HL-60/S4 treated with phorbol 12-myristate 13-acetate at 8.2 ng/mL for 4 days and 3 days (cell line): ENCODE results near the gene NNT.
"Not testable (repeated sequence)": the region's sequence is repeated elsewhere in the genome, so short reads cannot be mapped to it uniquely, and the experiment has no call there.

Experiments
- in situ Hi-C: fragments of 300-500 bp; cut with MboI; formaldehyde crosslinking; loops from 2 replicates; pipeline ENCODE4 v1.15.0; 2022; ENCODE audit warnings: low sequenced_read_pairs

NNT gene

DNA sequence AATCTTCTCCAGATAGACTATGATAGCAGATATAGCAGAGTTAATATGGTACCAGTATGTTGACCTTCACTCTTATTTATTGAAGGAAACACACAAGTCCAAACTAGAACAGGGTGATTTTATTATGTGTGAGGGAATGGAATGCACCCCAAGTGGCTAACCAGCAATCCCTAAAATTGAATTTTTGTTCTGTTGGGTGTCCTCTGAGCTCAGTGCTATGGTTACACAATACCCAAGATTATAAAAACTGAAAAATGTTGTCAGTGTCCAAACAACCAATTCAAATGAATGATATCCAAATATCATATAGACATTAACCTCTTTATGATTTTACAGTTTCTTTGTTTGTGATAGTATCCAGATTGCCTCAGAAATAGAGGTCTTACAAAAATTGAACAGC lies 60.9 kb downstream of the NNT start:
- in situ Hi-C loops, result no loop called here

GRCh38 chr5:43664501-43665040 lies 61.6 kb downstream of the NNT start:
- in situ Hi-C loops, result no loop called here

DNA sequence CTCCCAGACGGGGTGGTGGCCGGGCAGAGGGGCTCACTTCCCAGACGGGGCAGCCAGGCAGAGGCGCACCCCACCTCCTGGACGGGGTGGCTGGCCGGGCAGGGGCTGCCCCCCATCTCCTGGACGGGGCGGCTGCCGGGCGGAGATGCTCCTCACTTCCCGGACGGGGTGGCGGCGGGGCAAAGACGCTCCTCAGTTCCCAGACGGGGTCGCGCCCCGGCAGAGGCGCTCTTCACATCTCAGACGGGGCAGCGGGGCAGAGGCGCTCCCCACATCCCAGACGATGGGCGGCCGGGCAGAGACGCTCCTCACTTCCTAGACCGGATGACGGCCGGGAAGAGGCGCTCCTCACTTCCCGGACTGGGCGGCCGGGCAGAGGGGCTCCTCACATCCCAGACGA lies 62.8 kb downstream of the NNT start:
- in situ Hi-C loops, result not testable (repeated sequence)

DNA sequence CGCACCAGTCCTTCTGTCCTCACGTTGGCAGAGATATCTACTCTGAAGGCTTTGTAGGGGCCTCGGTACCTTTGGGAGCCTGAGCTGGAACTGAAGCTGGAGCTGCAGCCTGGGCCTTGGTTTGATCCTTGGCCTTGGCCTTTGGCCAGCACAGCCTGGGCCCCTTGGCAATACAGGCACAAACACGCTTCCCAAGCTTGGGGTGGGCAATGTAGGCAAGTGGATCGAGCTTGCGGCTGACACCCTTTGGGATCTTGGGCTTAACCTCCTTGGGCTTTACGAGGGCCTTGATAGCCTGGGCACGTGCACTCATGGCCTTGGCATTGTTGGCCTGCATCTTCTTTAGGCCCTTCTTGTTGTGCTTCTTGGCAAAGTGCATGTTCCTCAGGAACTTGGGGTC lies 63.7 kb downstream of the NNT start:
- in situ Hi-C loops, result not testable (repeated sequence)

GRCh38 chr5:43667379-43667778 lies 64.4 kb downstream of the NNT start:
- in situ Hi-C loops, result not testable (repeated sequence)

- in situ Hi-C loops, result no loop called here
These were observed 71.6 kb downstream of the NNT start for GRCh38 chr5:43674536-43674935.

- in situ Hi-C loops, result no loop called here
These were observed 72.4 kb downstream of the NNT start for GRCh38 chr5:43675357-43675756.

- in situ Hi-C loops, result no loop called here
These were observed 73.3 kb downstream of the NNT start for GRCh38 chr5:43676083-43676840.

- in situ Hi-C loops, result no loop called here
These were observed 74.3 kb downstream of the NNT start for GRCh38 chr5:43677253-43677652.

GRCh38 chr5:43679214-43679613 lies 76.2 kb downstream of the NNT start:
- in situ Hi-C loops, result no loop called here

GRCh38 chr5:43680286-43680685 lies 77.3 kb downstream of the NNT start:
- in situ Hi-C loops, result no loop called here

- in situ Hi-C loops, result no loop called here
These were observed 81.0 kb downstream of the NNT start for GRCh38 chr5:43683884-43684471.

GRCh38 chr5:43685252-43685950 lies 82.4 kb downstream of the NNT start:
- in situ Hi-C loops, result no loop called here

GRCh38 chr5:43687275-43687674 lies 84.3 kb downstream of the NNT start:
- in situ Hi-C loops, result no loop called here

DNA sequence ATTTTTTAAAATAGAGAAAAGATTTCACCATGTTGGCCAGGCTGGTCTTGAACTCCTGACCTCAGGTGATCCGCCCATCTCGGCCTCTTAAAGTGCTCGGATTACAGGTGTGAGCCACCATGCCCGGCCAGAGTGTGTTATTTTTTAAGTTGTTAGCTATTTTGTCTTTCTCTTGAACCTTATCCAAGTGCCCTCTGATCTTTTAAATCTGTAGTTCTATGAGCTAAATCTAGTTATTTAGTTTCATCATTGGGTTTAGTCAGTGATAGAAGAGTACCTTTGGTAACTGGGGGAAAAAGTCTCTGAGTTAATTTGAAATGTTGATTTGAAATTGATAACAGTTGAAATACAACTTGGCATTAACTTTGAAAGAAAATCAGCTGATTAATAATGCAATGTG lies 88.3 kb downstream of the NNT start:
- in situ Hi-C loops, result no loop called here

- in situ Hi-C loops, result no loop called here
These were observed 88.9 kb downstream of the NNT start for GRCh38 chr5:43691893-43692292.

DNA sequence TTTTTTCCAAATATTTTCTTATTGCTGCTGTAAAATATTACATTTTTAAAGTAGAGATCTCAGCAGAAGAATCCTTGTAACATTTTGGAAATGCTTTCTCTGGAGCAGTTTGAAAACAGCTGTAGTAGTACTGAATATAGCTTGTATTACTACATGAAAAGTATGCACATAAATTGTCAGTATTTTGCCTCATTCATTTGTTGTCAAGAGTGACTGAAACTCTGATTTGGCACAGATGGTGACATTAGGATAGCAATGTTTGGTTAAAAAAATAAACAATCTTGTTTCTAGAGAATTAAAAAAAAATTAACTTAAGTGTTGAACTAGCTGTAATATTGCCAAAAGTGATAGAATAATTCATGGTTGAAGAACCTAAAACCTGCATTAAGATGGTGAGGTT lies 90.4 kb downstream of the NNT start:
- in situ Hi-C loops, result no loop called here

DNA sequence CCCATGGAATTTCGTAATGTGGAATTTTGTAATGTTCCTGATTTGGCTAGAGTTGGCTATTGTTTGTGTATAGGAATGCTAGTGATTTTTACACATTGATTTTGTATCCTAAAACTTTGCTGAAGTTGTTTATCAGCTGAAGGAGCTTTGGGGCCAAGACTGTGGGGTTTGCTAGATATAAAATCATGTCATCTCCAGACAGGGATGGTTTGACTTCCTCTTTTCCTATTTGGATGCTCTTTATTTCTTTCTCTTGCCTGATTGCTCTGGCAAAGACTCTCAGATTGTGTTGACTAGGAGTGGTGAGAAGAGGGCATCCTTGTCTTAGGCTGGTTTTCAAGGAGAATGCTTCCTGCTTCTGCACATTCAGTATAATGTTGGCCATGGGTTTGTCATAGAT lies 91.0 kb downstream of the NNT start:
- in situ Hi-C loops, result no loop called here

GRCh38 chr5:43696444-43696843 lies 93.5 kb downstream of the NNT start:
- in situ Hi-C loops, result not testable (repeated sequence)

GRCh38 chr5:43699910-43700309 lies 96.9 kb downstream of the NNT start:
- in situ Hi-C loops, result no loop called here

GRCh38 chr5:43700601-43701000 lies 97.6 kb downstream of the NNT start:
- in situ Hi-C loops, result no loop called here

GRCh38 chr5:43701227-43701626 lies 98.2 kb downstream of the NNT start:
- in situ Hi-C loops, result no loop called here
